ENCODE results near the gene SLC16A9. TPM values are rescaled to one million over a fixed set of nuclear protein-coding genes. Genes with fewer than 3 reads are reported as not detected.

SLC16A9 gene
- polyA plus RNA-seq, 1 of the 3 experiments (the other 2 are of a cell fraction), result 4.7 TPM

DNA sequence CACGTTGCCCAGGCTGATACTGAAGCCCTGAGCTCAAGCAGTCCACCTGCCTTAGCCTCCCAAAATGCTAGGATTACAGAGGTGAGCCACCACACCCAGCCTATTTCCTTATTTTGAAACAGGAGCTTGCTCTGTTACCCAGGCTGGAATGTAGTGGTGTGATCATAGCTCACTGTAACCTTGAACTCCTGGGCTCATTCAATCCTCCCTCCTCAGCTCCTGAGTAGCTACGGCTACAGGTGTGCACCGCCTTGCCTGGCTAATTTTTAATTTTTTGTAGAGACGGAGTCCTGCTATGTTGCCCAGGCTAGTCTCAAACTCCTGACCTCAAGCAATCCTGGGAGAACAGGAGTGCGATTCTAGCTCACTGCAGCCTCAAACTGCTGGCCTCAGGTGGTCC lies 31.9 kb upstream of the SLC16A9 start:
- Histone ChIP-seq H3K4me2 (no peak overlapping the region), H3K4me1 (ENCODE audit: control insufficient read depth in 1 of 2, insufficient read depth in 2 of 2, low read depth in 1 of 2, low read length in 1 of 2) (no peaks in the 10 kb centered on the region), H3F3A (replicated peaks; ENCODE audit: insufficient read depth) (no peaks in the 10 kb centered on the region), H4K20me1 (ENCODE audit: insufficient read depth) (no peaks in the 10 kb centered on the region), H3K4me3 (ENCODE audit: low read depth in 2 of 2, low read length in 1 of 2) (no peak overlapping the region), H3K27me3 (ENCODE audit: insufficient read depth) (no peaks in the 10 kb centered on the region; the same call in 1 of the 2 replicates), H2AFZ (ENCODE audit: low read depth) (no peak overlapping the region), H3K9ac (no peak overlapping the region), H3K9me3 (no peaks in the 10 kb centered on the region), H3K79me2 (ENCODE audit: insufficient read depth) (no peaks in the 10 kb centered on the region), H3K9me2 (no peaks in the 10 kb centered on the region), H3K36me3 (replicated peaks in 1 of 2; ENCODE audit: control insufficient read depth in 1 of 2, insufficient read depth in 2 of 2, low read length in 1 of 2) (no peaks in the 10 kb centered on the region), H3K27ac (ENCODE audit: low read depth in 2 of 2, low read length in 1 of 2) (no peak overlapping the region)
- no peak for DNase-seq
- ChIA-PET CTCF (interaction anchor here (2.5 kb wide), 1 partner anchor 32 kb away, joined by 6 read pairs; the partner anchor contains the start of gene SLC16A9), POLR2A (no interaction called here)
- WGBS (ENCODE audit: low lambda C conversion rate), result 58% methylated on average over 5 of the region's 5 CpGs
- no peak for TF ChIP-seq RAD21 (IDR thresholded peaks at IDR 0.05; ENCODE audit: low read length)
- no peak for TF ChIP-seq FOSL2 (IDR thresholded peaks at IDR 0.05; ENCODE audit: borderline replicate concordance, low read depth)
- no peak for TF ChIP-seq CHD2 (IDR thresholded peaks at IDR 0.05; ENCODE audit: low read length, partially characterized antibody)
- TF ChIP-seq, protein P1, sequence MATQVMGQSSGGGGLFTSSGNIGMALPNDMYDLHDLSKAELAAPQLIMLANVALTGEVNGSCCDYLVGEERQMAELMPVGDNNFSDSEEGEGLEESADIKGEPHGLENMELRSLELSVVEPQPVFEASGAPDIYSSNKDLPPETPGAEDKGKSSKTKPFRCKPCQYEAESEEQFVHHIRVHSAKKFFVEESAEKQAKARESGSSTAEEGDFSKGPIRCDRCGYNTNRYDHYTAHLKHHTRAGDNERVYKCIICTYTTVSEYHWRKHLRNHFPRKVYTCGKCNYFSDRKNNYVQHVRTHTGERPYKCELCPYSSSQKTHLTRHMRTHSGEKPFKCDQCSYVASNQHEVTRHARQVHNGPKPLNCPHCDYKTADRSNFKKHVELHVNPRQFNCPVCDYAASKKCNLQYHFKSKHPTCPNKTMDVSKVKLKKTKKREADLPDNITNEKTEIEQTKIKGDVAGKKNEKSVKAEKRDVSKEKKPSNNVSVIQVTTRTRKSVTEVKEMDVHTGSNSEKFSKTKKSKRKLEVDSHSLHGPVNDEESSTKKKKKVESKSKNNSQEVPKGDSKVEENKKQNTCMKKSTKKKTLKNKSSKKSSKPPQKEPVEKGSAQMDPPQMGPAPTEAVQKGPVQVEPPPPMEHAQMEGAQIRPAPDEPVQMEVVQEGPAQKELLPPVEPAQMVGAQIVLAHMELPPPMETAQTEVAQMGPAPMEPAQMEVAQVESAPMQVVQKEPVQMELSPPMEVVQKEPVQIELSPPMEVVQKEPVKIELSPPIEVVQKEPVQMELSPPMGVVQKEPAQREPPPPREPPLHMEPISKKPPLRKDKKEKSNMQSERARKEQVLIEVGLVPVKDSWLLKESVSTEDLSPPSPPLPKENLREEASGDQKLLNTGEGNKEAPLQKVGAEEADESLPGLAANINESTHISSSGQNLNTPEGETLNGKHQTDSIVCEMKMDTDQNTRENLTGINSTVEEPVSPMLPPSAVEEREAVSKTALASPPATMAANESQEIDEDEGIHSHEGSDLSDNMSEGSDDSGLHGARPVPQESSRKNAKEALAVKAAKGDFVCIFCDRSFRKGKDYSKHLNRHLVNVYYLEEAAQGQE (IDR thresholded peaks at IDR 0.05; ENCODE audit: low read depth, low read length), result no peak

DNA sequence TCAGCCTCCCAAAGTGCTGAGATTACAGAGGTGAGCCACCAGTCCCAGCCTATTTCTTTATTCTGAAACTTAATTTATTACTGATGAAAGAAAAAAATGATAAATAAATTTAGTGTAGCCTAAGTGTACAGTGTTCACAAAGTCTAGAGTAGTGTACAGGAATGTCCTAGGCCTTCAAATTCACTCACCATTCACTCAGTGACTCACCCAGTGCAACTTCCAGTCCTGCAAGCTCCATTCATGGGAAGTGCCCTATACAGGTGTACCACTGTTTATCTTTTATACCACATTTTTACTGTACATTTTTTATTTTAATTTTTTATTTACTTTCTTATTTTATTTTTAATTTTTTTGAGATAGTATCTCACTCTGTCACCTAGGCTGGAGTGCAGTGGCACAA lies 31.4 kb upstream of the SLC16A9 start:
- ChIA-PET CTCF (interaction anchor here (0.8 to 2.5 kb wide), 2 partner anchors 31 to 64 kb away, joined by 3 to 6 read pairs; partner anchors contain the start of gene SLC16A9), POLR2A (no interaction called here)
- Histone ChIP-seq H3K27ac (ENCODE audit: low read depth in 2 of 2, low read length in 1 of 2) (no peak overlapping the region), H4K20me1 (ENCODE audit: insufficient read depth) (no peaks in the 10 kb centered on the region), H3F3A (replicated peaks; ENCODE audit: insufficient read depth) (no peaks in the 10 kb centered on the region), H3K9me2 (no peaks in the 10 kb centered on the region), H3K9me3 (no peaks in the 10 kb centered on the region), H2AFZ (ENCODE audit: low read depth) (no peak overlapping the region), H3K4me2 (no peak overlapping the region), H3K36me3 (replicated peaks in 1 of 2; ENCODE audit: control insufficient read depth in 1 of 2, insufficient read depth in 2 of 2, low read length in 1 of 2) (no peaks in the 10 kb centered on the region), H3K9ac (no peak overlapping the region), H3K4me3 (ENCODE audit: low read depth in 2 of 2, low read length in 1 of 2) (no peak overlapping the region), H3K27me3 (ENCODE audit: insufficient read depth) (no peaks in the 10 kb centered on the region), H3K4me1 (ENCODE audit: control insufficient read depth in 1 of 2, insufficient read depth in 2 of 2, low read depth in 1 of 2, low read length in 1 of 2) (no peaks in the 10 kb centered on the region), H3K79me2 (ENCODE audit: insufficient read depth) (no peaks in the 10 kb centered on the region)
- TF ChIP-seq TCF12 (IDR thresholded peaks at IDR 0.05) (no peak), POLR2AphosphoS5 (IDR thresholded peaks at IDR 0.05; ENCODE audit: low read depth, low read length) (no peak), EP300 (IDR thresholded peaks at IDR 0.05; ENCODE audit: borderline replicate concordance in 1 of 2, low read depth in 1 of 2, low read length in 1 of 2) (no peak), NFIC (IDR thresholded peaks at IDR 0.05; ENCODE audit: borderline replicate concordance) (no peak), RAD21 (IDR thresholded peaks at IDR 0.05; ENCODE audit: low read length) (no peak), ELF1 (IDR thresholded peaks at IDR 0.05) (no peak), RCOR1 (IDR thresholded peaks at IDR 0.05; ENCODE audit: low read length) (no peak), MXI1 (IDR thresholded peaks at IDR 0.05; ENCODE audit: low read depth, low read length) (no peak), FOXJ3 (CRISPR knock-in tag; IDR thresholded peaks at IDR 0.05) (no peak), TEAD4 (IDR thresholded peaks at IDR 0.05; ENCODE audit: borderline replicate concordance, insufficient read depth) (no peak), MEF2A (IDR thresholded peaks at IDR 0.05; ENCODE audit: borderline replicate concordance, low read depth) (no peak), CHD2 (IDR thresholded peaks at IDR 0.05; ENCODE audit: low read length, partially characterized antibody) (no peak), RFX5 (IDR thresholded peaks at IDR 0.05; ENCODE audit: low read length) (no peak), TAF1 (IDR thresholded peaks at IDR 0.05; ENCODE audit: borderline replicate concordance, low read depth, low read length) (no peak), SIN3A (IDR thresholded peaks at IDR 0.05; ENCODE audit: borderline replicate concordance, low read depth, low read length) (no peak), SMC3 (IDR thresholded peaks at IDR 0.05; ENCODE audit: low read depth, low read length) (no peak), FOSL2 (IDR thresholded peaks at IDR 0.05; ENCODE audit: borderline replicate concordance, low read depth) (no peak)
- TF ChIP-seq, protein P2, sequence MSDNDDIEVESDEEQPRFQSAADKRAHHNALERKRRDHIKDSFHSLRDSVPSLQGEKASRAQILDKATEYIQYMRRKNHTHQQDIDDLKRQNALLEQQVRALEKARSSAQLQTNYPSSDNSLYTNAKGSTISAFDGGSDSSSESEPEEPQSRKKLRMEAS (IDR thresholded peaks at IDR 0.05; ENCODE audit: low read depth), result no peak
- TF ChIP-seq, protein P3, sequence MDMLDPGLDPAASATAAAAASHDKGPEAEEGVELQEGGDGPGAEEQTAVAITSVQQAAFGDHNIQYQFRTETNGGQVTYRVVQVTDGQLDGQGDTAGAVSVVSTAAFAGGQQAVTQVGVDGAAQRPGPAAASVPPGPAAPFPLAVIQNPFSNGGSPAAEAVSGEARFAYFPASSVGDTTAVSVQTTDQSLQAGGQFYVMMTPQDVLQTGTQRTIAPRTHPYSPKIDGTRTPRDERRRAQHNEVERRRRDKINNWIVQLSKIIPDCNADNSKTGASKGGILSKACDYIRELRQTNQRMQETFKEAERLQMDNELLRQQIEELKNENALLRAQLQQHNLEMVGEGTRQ (IDR thresholded peaks at IDR 0.05; ENCODE audit: borderline replicate concordance, low read depth, low read length), result no peak
- TF ChIP-seq, protein P4, sequence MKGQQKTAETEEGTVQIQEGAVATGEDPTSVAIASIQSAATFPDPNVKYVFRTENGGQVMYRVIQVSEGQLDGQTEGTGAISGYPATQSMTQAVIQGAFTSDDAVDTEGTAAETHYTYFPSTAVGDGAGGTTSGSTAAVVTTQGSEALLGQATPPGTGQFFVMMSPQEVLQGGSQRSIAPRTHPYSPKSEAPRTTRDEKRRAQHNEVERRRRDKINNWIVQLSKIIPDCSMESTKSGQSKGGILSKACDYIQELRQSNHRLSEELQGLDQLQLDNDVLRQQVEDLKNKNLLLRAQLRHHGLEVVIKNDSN (IDR thresholded peaks at IDR 0.05; ENCODE audit: borderline replicate concordance, low read depth), result no peak
- no peak for DNase-seq
